ENCODE data around the gene PHOSPHO1.
"Not testable (repeated sequence)": the region's sequence is repeated elsewhere in the genome, so short reads cannot be mapped to it uniquely, and the experiment has no call there.

The PHOSPHO1 gene

DNA sequence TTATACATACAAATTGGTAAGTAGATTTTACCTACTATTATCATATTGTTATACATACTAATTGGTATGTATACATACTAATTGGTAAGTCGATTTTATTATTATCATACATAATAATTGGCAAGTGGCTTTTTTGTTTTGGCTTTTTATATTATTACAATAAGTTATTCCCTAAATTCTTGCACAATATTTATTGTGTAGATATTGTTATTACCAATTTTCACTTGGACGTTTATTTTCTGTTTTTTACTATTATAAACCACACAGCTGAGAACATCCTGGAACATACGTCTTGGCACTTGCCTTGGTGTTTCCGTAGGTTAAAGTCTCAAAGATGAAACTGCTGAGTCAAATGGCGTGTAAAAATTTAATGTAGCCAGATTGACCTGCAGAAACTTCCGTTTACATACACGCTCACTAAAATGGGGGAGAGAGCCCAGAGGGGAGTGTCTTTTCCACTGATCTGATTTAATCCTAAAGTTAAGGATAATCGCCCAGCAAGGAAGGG lies 39.1 kb downstream of the PHOSPHO1 start:
- no peak for DNase-seq

DNA sequence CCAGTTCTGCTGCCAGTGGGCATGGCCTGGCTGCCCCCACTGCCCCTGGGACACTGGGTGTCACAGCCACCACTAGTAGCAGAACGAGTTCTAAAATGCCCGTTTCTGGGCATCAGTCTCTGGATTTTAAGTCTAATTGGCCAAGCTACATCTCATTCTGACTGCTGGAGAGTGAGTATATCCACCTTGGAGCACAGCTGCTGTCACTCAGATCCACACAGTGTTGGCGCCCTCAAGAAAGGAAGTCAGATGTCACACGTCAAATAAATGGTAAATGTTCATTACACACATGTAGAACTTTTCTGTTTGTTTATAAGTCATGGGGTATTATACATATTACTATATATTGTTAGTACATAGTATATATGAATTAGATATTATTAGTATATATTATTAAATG lies 39.7 kb downstream of the PHOSPHO1 start:
- no peak for DNase-seq

DNA sequence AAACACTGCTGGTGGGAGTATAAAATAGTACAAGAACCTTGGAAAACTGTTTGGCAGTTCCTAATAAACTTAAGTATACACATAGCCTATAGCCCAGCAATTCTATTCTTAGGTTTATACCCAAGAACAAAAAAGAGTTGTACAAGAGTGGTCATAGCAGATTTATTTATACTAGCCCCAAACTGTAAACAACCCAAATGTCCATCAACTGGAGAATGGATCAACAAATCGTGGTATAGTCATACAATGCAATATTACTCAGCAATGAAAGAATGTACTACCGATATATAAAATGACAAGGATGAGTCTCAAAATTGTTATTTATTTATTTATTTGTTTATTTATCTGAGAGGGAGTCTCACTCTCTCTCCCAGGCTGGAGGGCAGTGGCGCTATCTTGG lies 43.3 kb downstream of the PHOSPHO1 start:
- DNase-seq: no peak

DNA sequence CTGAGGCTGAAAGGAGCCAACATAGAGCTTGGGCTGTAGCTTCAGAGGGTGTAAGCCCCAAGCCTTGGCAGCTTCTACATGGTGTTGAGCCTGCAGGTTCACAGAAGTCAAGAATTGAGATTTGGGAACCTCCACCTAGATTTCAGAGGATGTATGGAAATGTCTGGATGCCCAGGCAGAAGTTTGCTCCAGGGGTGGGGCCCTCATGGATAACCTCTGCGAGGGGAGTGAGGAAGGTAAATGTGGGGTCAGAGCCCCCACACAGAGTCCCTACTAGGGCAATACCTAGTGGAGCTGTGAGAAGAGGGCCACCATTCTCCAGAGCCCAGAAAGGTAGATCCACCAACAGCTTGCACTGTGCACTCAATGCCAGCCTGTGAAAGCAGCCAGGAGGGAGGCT lies 45.2 kb downstream of the PHOSPHO1 start:
- DNase-seq: not testable (repeated sequence)

DNA sequence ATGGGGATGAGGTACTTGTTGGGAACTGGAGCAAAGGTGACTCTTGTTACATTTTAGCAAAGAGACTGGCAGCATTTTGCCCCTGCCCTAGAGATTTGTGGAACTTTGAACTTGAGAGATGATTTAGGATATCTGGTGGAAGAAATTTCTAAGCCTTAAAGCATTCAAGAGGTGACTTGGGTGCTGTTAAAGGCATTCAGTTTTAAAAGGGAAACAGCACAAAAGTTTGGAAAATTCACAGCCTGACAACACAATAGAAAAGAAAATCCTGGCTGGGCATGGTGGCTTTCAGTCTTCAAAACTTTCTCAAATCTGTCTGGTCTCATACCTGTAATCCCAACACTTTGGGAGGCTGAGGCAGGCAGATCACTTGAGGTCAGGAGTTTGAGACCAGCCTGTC lies 46.1 kb downstream of the PHOSPHO1 start:
- not testable (repeated sequence) for DNase-seq

DNA sequence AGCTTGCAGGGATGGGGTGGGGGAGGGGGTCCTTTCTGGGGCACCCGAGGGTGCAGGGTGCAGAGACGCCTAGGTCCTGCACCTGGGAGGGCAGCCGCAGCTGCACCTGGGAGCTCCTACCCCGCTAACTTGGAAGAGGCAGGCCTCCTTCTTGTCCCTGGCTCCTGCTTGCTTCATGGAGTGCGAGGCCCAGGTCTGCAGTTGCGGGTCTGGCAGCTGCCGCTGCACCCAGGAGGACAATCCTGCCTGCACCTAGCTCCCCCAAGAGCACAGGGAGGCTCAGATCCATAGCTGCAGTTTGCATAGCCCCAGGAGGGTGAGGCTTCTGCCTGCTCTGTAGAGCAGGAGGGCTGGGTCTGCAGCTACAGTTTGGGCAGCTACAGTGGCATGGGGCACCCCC lies 46.8 kb downstream of the PHOSPHO1 start:
- DNase-seq: no peak

DNA sequence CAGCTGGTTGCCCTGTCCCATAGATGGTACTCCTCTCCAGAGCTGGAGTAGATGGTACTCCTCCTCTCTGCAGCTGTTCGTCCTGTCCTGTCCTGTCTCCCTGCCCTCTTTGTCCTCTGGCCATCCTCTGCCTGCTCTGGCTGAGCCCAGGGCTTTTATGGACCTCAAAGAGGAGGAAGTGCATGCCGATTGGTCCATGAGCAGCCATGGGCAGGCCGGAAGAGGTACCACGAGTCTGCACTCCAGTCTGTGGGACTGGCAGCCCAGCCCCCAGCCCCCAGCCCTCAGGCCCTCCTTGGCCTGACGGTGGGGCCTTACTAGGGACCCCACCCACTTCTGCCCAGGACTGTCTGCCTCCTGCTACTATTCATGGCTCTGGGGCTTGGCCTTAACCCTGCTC lies 47.2 kb downstream of the PHOSPHO1 start:
- no peak for DNase-seq

DNA sequence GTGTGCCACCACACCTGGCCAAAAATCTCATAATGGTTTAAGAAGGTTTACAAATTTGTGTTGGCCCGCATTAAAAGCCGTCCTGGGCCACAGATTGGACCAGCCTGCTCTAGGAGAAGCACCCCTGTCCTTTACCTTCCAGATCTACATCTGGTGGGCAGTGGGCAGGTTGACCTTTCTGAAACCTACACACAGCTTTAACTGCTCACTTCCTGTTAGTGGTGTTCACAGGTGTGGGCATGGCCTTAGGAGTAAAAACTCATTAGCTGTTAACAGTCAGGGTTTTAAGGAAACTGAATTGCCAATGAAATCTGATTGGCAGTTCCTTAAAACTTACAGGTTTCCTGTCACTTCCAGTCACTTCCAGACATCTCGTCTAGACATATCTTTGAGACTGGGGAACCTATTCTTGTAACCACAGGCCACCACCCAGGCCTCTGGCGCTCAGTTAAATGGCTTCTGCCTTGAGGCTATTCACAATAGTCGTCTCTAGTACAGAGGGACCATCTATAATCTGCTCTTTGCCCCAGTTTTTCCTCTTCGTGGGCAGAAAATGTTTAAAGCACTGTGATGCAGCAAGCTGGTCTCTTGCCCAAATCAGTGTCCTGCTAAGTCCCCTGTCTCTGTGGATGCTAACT lies 49.5 kb downstream of the PHOSPHO1 start:
- DNase-seq: no peak

DNA sequence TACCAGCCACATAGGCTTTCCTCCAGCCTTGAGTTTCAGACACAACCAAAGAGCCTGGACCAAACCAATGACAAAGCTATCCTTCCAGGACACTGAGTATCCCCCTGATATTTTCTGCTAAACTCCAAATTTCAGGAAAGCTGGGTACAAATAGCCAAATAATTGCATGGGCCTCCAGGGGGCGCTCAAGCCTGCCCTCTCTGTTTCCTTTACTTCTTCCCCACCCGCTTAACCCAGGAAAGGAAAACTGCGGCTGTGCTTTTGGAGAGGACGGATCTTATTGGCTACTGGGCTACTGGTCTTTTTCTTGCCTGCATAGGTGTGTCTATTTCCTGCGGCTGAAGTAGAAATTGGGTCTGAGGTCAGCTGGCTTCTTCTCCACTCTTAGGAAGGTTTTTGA lies 50.3 kb downstream of the PHOSPHO1 start:
- DNase-seq: peak; percentile 71

DNA sequence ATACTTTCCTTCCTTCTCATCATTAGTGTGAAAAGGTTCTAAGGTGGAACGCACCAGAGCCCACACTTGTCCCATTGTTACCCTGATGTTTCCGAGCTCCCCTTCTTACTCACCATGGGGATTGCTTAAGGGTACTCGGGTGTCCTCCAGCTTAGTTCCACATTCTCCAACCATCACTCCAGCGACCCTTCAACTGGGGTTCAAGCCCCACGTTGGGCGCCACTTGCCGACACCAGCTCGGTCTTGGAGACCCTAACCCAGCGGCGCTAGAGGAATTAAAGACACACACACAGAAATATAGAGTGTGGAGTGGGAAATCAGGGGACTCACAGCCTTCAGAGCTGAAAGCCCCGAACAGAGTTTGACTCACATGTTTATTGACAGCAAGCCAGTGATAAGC lies 54.6 kb downstream of the PHOSPHO1 start:
- not testable (repeated sequence) for DNase-seq
